ENCODE measurements around the gene CCDC102A. TPM values are rescaled to one million over a fixed set of nuclear protein-coding genes. Genes with fewer than 3 reads are reported as not detected.
"Not testable (repeated sequence)": the region's sequence is repeated elsewhere in the genome, so short reads cannot be mapped to it uniquely, and the experiment has no call there.

Gene CCDC102A
- total RNA-seq, 4 donors from 2014 or later = 3.5 to 9.8 (median 7.8) TPM

DNA sequence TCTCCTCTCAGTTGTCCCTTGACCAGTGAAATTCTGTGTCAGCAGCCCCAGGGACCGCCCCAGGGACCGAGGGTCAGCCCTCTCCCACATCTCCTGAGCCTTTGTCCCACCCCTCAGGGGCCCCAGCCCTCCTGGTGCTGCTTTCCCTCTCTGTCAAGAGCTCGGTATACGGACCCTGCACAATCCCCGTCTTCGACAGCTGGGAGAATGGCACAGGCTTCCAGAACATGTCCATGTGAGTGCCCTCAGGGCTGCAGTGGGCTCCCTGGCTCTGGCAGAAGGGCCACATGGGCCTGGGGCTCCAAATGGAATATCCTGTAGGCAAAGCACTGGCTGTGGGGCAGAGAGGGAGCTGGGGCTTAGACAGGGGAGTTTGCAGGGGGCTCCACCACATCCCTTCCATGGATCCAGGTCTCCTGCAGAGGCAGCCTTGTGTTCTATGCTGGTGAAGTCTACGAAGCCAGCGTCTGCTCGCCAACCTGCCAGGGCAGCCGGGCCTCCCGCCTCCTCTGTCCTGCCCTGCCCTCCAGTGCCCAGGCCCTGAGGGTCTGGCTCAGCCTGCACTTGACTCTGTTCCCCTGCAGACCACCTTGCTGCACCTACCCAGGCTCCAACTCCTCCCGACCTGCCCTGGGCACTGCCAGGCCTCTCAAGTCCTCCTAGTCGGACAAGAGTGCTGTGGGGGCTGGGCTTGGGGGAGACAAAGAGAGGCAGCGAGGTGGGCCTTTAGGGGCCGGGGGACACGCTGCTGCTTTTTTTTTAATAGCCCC lies 34.1 kb upstream of the CCDC102A start:
- TF ChIP-seq, protein P1, sequence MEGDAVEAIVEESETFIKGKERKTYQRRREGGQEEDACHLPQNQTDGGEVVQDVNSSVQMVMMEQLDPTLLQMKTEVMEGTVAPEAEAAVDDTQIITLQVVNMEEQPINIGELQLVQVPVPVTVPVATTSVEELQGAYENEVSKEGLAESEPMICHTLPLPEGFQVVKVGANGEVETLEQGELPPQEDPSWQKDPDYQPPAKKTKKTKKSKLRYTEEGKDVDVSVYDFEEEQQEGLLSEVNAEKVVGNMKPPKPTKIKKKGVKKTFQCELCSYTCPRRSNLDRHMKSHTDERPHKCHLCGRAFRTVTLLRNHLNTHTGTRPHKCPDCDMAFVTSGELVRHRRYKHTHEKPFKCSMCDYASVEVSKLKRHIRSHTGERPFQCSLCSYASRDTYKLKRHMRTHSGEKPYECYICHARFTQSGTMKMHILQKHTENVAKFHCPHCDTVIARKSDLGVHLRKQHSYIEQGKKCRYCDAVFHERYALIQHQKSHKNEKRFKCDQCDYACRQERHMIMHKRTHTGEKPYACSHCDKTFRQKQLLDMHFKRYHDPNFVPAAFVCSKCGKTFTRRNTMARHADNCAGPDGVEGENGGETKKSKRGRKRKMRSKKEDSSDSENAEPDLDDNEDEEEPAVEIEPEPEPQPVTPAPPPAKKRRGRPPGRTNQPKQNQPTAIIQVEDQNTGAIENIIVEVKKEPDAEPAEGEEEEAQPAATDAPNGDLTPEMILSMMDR (IDR thresholded peaks at IDR 0.05) = no peak
- ATAC-seq (ENCODE audit: low FRiP score) (no peak), DNase-seq (ENCODE audit: low spot score) (peak; percentile 6)

DNA sequence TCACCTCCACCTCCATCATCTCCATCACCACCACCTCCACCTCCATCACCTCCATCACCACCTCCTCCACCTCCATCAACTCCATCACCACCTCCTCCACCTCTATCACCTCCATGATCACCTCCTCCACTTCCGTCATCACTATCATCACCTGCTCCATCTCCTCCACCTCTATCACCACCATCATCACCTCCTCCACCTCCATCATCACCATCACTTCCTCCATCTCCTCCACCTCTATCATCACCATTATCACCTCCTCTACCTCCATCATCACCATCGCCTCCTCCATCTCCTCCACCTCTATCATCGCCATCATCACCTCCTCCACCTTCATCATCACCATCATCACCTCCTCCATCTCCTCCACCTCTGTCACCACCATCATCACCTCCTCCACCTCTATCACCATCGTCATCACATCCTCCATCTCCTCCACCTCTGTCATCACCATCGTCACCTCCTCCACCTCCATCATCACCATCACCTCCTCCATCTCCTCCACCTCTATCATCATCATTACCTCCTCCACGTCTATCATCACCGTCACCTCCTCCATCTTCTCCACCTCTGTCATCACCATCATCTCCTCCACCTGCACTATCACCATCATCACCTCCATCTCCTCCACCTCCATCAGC lies 33.1 kb upstream of the CCDC102A start:
- TF ChIP-seq, protein P1 (IDR thresholded peaks at IDR 0.05) = no peak

DNA sequence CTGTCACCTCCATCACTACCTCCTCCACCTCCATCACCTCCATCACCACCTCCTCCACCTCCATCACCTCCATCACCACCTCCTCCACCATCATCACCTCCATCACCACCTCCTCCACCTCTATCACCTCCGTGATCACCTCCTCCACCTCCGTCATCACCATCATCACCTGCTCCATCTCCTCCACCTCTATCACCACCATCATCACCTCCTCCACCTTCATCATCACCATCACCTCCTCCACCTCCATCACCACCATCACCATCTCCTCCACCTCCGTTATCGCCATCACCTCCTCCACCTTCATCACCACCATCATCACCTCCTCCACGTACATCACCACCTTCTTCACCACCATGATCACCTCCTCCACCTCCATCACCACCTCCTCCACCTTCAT lies 32.4 kb upstream of the CCDC102A start:
- peak; percentile 3 for DNase-seq (ENCODE audit: low spot score)
- ATAC-seq (ENCODE audit: low FRiP score) = not testable (repeated sequence)

More for the DNA sequence above, 33.1 kb upstream of the CCDC102A start:
- ATAC-seq (ENCODE audit: low FRiP score) (no peak), DNase-seq (ENCODE audit: low spot score) (peak; percentile 6)

DNA sequence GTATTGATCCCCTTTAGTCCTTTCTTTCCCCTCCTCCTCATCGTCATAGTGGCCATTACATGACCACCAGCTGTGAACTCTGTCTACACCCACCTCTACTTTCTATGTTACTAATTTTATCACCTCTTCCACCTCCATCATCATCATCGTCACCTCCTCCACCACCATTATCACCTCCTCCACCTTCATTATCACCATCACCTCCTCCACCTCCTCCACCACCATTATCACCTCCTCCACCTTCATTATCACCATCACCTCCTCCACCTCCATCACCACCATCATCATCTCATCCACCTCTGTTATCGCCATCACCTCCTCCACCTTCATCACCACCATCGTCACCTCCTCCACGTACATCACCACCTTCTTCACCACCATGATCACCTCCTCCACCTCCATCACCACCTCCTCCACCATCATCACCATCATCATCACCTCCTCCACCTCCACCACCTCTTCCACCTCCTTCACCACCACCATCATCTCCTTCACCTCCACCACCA lies 31.9 kb upstream of the CCDC102A start:
- peak; percentile 6 for DNase-seq (ENCODE audit: low spot score)
- TF ChIP-seq, protein P1 (IDR thresholded peaks at IDR 0.05) = no peak
- no peak for ATAC-seq (ENCODE audit: low FRiP score)

DNA sequence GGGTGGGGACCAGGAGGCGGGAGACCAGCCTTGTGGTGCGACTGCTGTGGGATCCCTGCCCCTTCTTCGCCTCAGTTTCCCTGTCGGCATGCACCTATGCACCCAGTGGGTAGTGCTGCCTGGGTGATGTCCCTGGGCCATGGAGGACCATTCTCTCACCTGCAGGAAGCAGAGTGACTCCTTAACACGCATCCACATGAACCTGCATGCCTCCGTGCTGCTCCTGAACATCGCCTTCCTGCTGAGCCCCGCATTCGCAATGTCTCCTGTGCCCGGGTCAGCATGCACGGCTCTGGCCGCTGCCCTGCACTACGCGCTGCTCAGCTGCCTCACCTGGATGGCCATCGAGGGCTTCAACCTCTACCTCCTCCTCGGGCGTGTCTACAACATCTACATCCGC lies 31.3 kb upstream of the CCDC102A start:
- TF ChIP-seq, protein P1 (IDR thresholded peaks at IDR 0.05) = no peak
- ATAC-seq (ENCODE audit: low FRiP score) (no peak), DNase-seq (ENCODE audit: low spot score) (peak; percentile 8)

DNA sequence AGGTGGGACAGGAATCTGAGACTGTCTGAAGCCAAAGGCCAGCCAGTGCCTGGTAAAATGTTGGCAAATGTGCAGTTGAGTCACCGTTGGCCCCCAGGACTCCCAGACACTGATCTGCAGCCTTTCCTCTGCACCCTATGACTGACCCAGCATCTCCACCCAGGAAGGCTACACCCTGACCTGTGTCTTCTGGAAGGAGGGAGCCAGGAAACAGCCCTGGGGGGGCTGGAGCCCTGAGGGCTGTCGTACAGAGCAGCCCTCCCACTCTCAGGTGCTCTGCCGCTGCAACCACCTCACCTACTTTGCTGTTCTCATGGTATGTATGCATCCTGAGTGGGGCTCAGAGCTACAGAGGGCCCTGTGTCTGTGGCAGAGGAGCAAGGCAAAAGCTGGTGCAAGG lies 30.1 kb upstream of the CCDC102A start:
- TF ChIP-seq, protein P1 (IDR thresholded peaks at IDR 0.05) = no peak
- no peak for ATAC-seq (ENCODE audit: low FRiP score)
- peak; percentile 4 for DNase-seq (ENCODE audit: low spot score)

DNA sequence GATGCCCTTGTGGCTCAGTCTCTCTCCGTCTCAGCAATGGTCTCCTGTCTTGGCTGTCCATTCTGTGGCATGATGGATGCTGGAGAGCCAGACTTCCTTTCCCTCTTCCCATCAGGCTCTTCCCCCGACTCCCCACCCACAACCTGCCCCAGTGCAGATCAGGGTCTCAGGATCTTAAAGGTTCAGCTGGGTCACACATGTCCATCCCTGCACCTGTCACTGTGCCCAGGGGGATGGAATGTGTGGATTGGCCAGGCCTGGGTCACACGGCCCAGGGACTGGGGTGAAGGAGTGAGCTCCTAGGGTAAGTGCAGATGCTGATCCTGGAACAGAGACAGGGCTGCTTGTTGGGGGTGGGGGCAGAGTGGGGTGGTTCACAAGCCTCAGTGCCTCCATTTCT lies 29.1 kb upstream of the CCDC102A start:
- peak; percentile 3 for DNase-seq (ENCODE audit: low spot score)
- ATAC-seq (ENCODE audit: low FRiP score) = no peak
- TF ChIP-seq, protein P1 (IDR thresholded peaks at IDR 0.05) = no peak

All from omental fat pad (tissue), 4 donors.